GM21529 (cell line): Measurements from ENCODE around the gene OR6K3.
"Not testable (repeated sequence)": the region's sequence is repeated elsewhere in the genome, so short reads cannot be mapped to it uniquely, and the experiment has no call there.

Experiments
- ATAC-seq: cut with Tn5 transposase; IDR thresholded peaks from one replicate; pipeline ENCODE4 v1.9.1; 2021; ENCODE audit not compliant: unreplicated experiment

The OR6K3 gene

DNA sequence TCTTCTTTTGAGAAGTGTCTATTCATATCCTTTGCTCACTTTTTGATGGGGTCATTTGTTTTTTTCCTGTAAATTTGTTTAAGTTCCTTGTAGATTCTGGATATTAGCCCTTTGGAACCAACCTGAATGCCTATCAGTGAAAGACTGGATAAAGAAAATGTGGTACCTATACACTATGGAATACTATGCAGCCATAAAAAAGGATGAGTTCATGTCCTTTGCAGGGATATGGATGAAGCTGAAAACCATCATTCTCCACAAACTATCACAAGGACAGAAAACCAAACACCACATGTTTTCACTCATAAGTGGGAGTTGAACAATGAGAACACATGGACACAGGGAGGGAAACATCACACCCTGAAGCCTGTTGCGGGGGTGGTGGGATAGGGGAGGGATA, 32.2 kb downstream of the OR6K3 start:
- not testable (repeated sequence) for ATAC-seq

DNA sequence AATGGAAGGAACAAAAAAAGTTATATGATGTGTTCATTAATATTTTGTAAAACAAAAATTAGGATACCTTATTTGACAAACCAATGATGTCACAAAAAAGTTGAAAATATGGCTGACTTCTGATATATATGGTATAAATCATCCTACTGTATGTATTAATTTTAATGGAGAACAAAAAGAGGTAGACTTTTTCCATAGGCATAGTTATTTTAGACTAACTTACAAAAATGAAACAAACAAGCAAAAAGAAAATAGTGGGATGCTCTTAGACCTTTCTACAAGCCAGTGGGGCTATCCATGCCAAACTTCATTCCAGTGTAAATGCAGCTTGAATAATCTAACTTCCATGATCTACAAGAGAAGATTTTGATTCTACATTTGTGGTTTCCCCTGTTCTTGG, 33.5 kb downstream of the OR6K3 start:
- no peak for ATAC-seq

DNA sequence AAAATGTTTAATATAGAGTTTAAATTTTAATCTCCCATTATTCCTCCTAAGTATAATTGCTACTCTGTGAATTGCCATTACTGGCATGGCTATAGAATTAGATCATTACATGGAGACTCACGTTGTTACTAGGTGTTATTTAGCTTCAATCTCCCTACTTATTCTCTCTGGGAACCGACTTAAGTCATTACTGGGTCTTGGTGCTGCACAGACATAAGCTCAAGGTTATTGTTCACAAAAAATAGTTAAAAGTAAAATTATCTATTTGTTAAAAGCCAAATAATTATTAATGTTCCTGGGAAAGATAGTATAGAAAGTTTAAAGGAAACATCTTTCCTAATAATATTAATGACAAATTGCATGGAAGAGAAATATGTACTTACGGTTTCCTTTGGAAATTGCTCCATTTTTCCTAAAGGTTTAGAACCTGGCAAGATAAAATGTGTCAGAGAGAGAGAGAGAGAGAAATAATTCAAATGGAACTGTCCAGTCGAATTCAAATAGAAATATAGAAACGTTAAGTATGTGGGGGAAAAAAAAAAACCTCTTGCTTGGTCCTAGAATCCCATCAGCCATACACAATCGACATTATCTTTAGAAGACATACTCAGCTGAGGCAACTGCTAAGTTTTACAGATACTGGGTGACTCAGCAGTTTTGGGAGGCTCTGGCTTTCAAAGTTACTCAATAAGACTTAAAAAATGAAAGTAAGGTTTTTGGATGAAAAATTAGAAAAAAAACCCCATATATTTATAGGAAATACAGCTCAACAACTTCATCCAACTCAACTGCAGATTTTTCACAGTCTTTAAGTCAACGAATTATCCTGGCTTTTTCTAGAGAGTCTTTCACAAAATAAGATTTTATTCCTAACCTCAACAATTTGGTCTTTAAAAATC, 34.2 kb downstream of the OR6K3 start, which contains the start of gene SPTA1:
Gene SPTA1, minus strand, starts transcription at position 605 of the 899 bp plus-strand sequence. Its CDS starts 198 bp downstream, at position 407.
- no peak for ATAC-seq

DNA sequence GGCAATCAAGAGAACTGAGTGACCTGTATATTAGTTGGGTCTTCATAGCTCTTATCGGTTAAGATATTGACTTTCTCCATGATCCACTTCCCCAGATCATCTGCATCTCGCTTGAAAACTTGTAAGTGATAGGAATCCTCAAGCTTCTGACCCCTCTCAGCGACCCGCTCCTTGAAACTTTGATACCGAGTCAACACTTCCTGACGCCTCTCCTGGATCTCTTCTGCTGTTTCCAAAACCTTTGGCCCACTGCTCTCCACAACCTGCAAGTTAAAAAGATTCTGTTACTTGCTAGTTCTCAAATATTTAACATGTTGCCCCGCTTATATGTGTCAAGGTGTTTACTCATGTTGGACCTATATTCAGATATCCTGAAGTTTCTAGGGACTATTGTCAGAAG, 35.4 kb downstream of the OR6K3 start:
- ATAC-seq: no peak

- no peak for ATAC-seq
Observed at GRCh38 chr1:158681606-158682005, 38.9 kb downstream of the OR6K3 start.

DNA sequence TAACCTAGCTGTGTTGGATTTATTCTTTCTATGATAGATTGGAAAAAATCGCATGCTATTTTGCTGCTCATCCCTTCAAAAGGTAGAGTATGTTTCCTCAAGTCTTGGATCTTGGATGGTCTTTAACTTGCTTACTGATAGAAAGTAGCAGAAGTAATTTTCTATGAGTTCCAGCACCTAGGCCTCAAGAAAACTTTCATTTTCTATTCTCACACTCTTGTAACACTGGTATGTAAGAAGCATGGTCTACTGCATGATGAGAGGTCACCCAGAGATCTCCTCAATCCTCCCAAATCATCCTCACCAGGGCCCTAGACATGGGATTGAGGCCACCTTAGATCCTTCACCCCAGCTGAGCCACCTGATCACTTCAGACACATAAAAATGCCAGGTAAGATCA, 41.2 kb downstream of the OR6K3 start:
- no peak for ATAC-seq

DNA sequence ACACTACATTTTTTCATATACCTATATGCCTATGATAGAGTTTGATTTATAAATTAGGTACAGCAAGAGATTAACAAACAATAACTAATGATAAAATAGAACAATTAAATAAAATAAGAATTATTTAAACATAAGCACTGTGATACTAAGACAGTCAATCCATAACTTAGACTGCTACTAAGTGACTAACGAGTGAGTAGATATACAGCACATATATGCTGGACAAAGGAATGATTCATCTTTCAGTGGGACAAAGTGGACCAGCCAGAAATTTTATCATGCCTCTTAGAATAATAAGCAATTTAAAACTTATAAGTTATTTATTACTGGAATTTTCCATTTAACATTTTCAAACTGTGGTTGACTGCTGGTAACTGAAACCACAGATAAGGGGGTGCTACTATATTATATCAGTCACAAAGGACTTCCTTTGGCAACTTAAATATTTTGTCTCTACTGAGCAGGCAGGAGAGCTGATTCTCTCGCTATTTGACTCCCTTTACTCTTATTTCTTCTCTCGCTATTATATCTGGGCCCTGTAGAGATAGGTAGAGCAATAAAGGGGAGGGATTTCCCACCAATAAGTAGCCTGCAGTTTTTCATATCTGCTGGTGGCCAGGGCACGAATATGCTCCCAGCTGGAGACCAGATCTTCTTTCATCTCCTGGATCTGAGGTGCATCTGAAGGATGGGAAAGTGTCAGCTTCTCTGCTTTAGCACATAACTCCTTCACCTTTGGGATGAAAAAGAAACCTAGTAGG, 44.8 kb downstream of the OR6K3 start:
- no peak for ATAC-seq

GRCh38 chr1:158674302-158674701, 46.2 kb downstream of the OR6K3 start:
- ATAC-seq: no peak
